ENCODE measurements around the gene SEC61A1. TPM values are rescaled to one million over a fixed set of nuclear protein-coding genes. Genes with fewer than 3 reads are reported as not detected.

SEC61A1 gene
- total RNA-seq, 1 experiment from 2014 or later = 378 TPM

DNA sequence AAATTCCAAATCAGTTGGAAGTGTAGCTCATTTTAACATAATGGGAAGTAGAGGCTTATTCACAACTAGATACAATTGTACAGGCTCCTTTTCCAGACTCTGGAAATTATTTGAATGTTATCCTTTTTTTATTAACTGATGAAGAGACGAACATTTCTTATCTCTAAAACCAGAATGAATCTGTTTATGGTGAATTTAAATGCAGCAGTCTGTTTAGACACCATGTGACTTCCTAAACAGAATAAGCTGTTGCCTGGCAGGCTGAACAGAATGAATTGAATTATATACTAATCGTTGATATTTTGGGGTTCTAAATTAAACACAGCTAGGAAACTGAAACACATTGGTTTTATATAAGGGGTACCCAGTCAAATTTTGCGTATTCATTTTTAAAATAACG, 4.0 kb downstream of the SEC61A1 start:
- no peak for DNase-seq (ENCODE audit: low read depth)

GRCh38 chr3:128060473-128061381, 8.5 kb downstream of the SEC61A1 start:
- DNase-seq (ENCODE audit: low read depth) = peak; percentile 99

GRCh38 chr3:128062033-128062745, 10.0 kb downstream of the SEC61A1 start:
- DNase-seq (ENCODE audit: low read depth) = peak; percentile 53

GRCh38 chr3:128063865-128064264, 11.6 kb downstream of the SEC61A1 start:
- no peak for DNase-seq (ENCODE audit: low read depth)

GRCh38 chr3:128064962-128065361, 12.7 kb downstream of the SEC61A1 start:
- no peak for DNase-seq (ENCODE audit: low read depth)

DNA sequence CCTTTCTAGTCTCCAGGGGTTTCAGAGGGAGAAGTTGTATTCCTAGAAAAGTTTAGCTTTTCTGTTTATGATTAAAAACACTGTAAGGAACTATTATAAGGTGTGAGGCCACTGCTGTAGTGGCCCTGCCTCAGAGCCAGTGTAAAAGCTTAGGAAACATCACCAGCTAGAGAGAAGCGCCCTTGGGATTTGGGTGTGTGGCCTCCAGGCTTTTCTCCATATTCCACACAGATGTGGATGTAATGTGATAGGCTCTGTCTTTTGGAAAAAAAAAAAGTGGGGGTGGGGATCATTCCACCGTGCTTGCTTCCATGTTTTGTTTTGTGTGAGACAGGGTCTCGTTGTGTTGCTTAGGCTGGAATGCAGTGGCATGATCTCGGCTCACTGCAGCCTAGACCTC, 13.9 kb downstream of the SEC61A1 start:
- DNase-seq (ENCODE audit: low read depth) = no peak

GRCh38 chr3:128066676-128067075, 14.4 kb downstream of the SEC61A1 start:
- no peak for DNase-seq (ENCODE audit: low read depth)

DNA sequence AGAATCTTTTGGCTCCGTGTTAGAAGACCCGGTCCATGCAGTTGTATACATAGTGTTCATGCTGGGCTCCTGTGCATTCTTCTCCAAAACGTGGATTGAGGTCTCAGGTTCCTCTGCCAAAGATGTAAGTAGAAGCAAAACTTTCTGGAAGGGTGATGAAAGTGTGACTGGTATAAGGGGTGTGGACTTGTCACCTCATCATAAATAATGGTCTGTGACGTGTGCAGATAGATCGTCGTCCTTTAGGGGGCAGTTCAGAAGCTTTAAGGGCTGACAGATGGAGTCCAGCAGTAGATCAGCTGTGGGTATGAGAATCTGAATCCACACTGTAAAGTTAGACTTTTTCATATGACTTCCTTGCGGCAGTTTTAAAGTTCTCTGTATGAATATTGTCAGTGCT, 15.3 kb downstream of the SEC61A1 start:
- DNase-seq (ENCODE audit: low read depth) = peak; percentile 20

DNA sequence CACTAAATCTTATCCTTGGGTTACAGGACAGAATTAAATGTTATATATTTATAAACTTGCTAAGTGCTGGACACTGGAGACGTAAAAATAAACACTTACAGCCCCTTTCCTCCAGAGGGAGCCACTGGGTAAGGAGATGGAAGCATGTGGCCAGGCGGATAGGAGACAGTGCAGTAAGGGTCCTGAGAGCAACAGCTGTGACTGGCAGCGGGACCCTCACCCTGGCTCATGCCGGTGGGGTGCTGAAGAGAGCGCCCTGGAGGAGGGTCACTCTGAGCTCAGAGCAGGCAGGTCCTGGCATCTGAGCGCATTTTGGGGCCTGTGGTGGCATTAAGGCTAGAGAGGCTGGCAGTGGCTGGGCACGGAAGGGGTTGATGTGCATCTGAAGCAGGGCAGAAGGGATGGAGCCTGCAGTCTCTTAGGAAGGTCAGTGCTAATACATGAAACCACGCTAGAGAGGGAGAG, 16.0 kb downstream of the SEC61A1 start:
- DNase-seq (ENCODE audit: low read depth) = peak; percentile 35

GRCh38 chr3:128069271-128069670, 17.0 kb downstream of the SEC61A1 start:
- DNase-seq (ENCODE audit: low read depth) = no peak

DNA sequence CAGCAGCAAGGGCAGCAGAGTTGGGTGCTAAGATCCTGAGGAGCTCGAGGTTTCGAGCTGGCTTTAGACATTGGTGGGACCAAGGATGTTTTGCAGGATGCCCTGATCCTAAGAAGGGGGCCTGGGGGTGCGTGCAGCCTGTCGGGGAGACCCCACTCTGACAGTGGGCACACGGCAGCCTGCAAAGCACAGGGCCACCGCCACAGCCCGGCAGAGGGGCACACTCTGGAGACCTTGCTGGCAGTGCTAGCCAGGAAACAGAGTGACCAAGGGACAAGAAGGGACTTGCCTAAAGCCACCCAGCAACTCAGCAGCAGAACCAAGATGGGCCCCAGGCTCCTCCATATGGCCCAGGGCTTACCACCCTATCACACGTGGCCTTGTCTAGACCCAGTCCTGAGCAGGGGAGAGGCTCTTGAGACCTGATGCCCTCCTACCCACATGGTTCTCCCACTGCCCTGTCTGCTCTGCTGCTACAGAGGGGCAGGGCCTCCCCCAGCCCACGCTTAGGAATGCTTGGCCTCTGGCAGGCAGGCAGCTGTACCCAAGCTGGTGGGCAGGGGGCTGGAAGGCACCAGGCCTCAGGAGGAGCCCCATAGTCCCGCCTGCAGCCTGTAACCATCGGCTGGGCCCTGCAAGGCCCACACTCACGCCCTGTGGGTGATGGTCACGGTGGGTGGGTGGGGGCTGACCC, 18.8 kb downstream of the SEC61A1 start:
- DNase-seq (ENCODE audit: low read depth) = no peak

DNA sequence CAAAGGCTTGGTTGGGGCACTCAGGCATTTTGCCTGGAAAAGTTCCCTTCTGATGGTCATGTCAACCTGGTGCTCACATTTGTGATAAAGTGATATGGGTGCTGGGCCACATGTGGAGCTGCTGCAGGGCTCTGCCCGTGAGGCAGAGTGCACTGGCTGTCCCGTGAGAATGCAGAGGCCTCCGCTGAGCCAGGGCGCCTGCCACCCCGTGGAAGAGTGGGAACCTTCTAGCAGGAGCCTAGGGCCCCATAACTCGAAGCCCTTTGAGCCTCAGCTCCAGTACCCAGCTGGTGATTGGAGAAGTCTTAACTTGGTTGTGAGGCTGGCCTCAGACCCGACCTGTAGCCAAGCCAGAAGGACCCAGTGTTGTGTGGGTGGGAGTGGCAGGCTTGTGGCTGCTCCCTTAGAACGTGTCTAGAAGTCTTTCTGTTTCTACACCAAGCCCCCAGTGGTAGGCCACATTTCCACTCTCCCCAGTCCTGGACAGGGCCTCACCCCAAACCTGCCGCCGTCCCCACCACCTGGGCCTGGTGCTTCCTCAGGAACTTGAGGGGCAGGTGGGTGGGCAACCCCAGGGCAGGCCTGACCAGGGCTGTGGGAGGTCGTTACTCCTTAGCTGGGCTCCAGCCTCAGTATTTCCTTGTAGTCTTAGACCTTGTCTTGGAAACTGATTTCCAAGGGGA, 19.7 kb downstream of the SEC61A1 start:
- DNase-seq (ENCODE audit: low read depth) = no peak

- DNase-seq (ENCODE audit: low read depth) = no peak
These were observed 20.4 kb downstream of the SEC61A1 start for GRCh38 chr3:128072454-128073184.

GRCh38 chr3:128073185-128073725, 21.0 kb downstream of the SEC61A1 start:
- no peak for DNase-seq (ENCODE audit: low read depth)

GRCh38 chr3:128073807-128074206, 21.6 kb downstream of the SEC61A1 start:
- DNase-seq (ENCODE audit: low read depth) = no peak

DNA sequence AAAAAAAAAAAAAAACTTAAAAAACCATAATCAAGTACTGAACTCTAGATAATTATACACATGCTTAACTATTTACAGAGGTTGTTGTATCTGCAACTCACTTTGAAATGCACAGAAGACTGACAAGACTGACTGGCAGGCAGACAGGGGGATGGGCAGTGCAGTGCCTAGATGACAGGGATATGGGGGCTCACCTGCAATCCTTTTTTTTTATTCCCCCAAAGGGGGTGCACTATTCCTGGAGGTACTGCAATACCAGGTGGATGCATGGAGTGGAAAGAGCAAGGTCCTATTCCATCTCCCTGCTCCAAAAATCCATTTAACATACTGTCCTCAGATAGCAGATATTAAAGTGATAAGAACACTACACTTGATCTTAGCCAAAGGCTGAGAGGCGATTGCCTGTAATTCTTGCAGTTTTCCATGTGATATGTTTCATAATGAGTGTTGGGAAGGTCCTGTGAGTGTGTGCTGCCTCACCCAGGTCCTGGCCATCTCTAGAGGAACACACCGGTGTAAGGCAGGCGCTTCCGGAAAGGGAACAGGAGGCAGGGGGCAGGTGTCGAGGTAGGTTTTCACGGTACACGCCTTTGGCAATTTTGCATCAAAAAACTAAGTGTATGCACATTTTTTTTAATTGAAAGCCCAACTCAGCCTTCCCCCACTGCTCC, 22.7 kb downstream of the SEC61A1 start:
- no peak for DNase-seq (ENCODE audit: low read depth)

GRCh38 chr3:128075522-128076482, 23.6 kb downstream of the SEC61A1 start:
- peak; percentile 41 for DNase-seq (ENCODE audit: low read depth)

GRCh38 chr3:128076483-128077201, 24.4 kb downstream of the SEC61A1 start:
- no peak for DNase-seq (ENCODE audit: low read depth)

All from LHCN-M2 (cell line).